Immature natural killer cell (primary cell): ENCODE data around the gene SORCS2. TPM values are rescaled to one million over a fixed set of nuclear protein-coding genes. Genes with fewer than 3 reads are reported as not detected.

Experiments used
- DNase-seq, 3 donors: peaks; one replicate each; pipeline ENCODE4 v3.0.0; 2022; ENCODE audit warnings: mixed read lengths in 1 of 3
- H3K27ac Mint-ChIP-seq, 6 donors: one replicate each; pipeline ENCODE4 v1.8.0; 2020; ENCODE audit warnings: mixed read lengths in 6 of 6, mild to moderate bottlenecking in 5 of 6, inconsistent platforms in 4 of 6, moderate library complexity in 3 of 6
- H3K27me3 Mint-ChIP-seq, 3 donors: one replicate each; pipeline ENCODE4 v1.8.0; 2020 to 2021; ENCODE audit warnings: low read depth in 3 of 3, mild to moderate bottlenecking in 3 of 3, mixed read lengths in 3 of 3, moderate library complexity in 3 of 3, inconsistent platforms in 1 of 3
- H3K36me3 Mint-ChIP-seq, 3 donors: one replicate each; pipeline ENCODE4 v1.8.0; 2020; ENCODE audit warnings: mixed read lengths in 3 of 3, inconsistent platforms in 2 of 3, mild to moderate bottlenecking in 2 of 3
- H3K4me1 Mint-ChIP-seq, 2 donors: one replicate each; pipeline ENCODE4 v1.8.0; 2020; ENCODE audit warnings: inconsistent platforms in 2 of 2, mild to moderate bottlenecking in 2 of 2, mixed read lengths in 2 of 2, moderate library complexity in 1 of 2
- H3K4me3 Mint-ChIP-seq, 5 donors: one replicate each; pipeline ENCODE4 v1.8.0; 2020; ENCODE audit warnings: mild to moderate bottlenecking in 5 of 5, mixed read lengths in 5 of 5, inconsistent platforms in 3 of 5, moderate library complexity in 3 of 5
- H3K9me3 Mint-ChIP-seq, 6 donors: one replicate each; pipeline ENCODE4 v1.8.0; 2020; ENCODE audit warnings: mild to moderate bottlenecking in 6 of 6, mixed read lengths in 6 of 6, inconsistent platforms in 4 of 6, moderate library complexity in 3 of 6
- polyA plus RNA-seq, 3 donors: library from polyadenylated mRNA; unstranded; fragments of 300-500 nt; fragmentation: Illumina TruSeq; gene quantifications; one replicate each; pipeline ENCODE4 v1.2.3, GENCODE V29; 2021

SORCS2 gene
- polyA plus RNA-seq, 3 donors from 2014 or later = 0.04 to 0.16 TPM; not detected in 1

DNA sequence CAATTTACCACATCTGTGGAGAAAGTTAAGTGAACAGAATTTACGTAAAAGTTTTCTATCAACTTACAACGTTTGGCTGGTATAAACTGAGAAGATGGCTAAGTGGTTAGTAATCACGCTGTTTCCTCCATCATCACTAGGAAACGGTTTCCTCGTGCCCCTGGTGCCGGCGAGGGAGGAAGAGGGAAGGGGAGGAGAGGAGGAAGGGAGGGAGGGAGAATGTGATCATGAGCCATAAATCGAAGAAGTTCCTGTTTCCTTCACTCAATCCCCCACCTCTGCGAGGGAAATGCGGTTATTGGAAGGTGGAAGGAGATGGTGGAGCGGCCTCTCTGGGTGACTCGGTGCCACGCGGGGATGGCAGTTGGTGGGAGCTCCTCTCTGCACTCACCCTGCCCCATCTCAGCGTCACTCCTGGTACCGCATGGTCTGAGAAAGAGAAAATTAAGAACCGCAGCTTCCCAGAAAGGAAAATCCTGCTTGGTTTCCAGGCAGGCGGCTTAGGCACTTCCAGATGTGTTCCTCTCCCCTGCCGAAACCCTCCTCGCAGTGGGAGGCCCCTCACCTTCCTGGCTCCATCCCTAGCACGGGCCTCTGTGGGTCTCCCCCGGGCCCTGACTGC is 530.5 kb downstream of the SORCS2 start:
- H3K36me3 Mint-ChIP-seq = no peaks in the 10 kb centered on the region
- no peak overlapping the region for H3K4me3 Mint-ChIP-seq
- peak overlapping the region in 2 of 6 donors; percentile 10 to 69 for H3K27ac Mint-ChIP-seq
- DNase-seq = no peak
- H3K4me1 Mint-ChIP-seq = peaks cover 10 to 16% of the 10 kb centered on the region in 2 donors
- H3K27me3 Mint-ChIP-seq = peaks cover 15 to 16% (median 16%) of the 10 kb centered on the region in 3 donors
- peaks cover 0 to 1% (median 0%) of the 10 kb centered on the region in 6 donors for H3K9me3 Mint-ChIP-seq

DNA sequence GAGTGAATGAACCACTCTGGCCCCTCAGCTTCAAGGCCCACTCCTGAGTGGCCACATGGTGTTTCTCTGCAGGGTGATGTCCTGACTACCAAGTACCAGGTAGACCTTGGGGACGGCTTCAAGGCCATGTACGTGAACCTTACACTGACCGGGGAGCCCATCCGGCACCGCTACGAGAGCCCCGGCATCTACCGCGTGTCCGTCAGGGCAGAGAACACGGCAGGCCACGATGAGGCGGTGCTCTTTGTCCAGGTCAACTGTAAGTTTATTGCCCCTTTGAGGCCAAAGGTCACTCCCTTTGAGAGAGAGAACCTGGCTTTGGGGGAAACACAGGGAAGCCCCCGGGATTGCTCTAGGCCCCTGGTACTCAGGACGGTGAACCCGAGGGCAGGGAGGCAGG is 531.3 kb downstream of the SORCS2 start:
- no peak overlapping the region for H3K4me3 Mint-ChIP-seq
- H3K36me3 Mint-ChIP-seq = no peaks in the 10 kb centered on the region
- peaks cover 14 to 16% (median 15%) of the 10 kb centered on the region in 3 donors for H3K27me3 Mint-ChIP-seq
- peak overlapping the region in 1 of 6 donors; percentile 53 for H3K27ac Mint-ChIP-seq
- peaks cover 7 to 8% of the 10 kb centered on the region in 2 donors for H3K4me1 Mint-ChIP-seq
- H3K9me3 Mint-ChIP-seq = peaks cover 0 to 1% (median 0%) of the 10 kb centered on the region in 6 donors
- DNase-seq = no peak

DNA sequence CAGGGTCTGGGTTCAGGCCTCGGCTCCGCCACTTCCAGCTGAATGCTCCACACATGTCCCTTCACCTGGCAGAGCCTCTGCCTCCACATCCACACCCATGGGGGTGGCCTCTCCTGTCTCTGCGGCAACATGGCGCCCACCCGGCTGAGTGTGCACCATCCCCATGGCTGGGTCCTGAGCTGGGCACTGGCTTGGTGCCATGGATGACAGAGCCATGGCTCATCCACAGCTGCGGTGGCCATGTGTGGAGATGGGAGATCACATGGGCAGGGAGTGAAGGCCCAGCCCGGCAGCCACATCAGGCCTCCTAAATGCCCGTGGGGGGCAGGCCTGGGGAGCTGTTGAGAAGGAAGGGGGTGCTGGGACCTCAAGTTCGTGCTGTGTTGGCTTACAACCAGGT is 533.6 kb downstream of the SORCS2 start:
- Mint-ChIP-seq H3K4me3 (no peak overlapping the region), H3K4me1 (peaks cover 0 to 4% of the 10 kb centered on the region in 2 donors), H3K36me3 (peaks cover 0 to 7% (median 0%) of the 10 kb centered on the region in 3 donors), H3K27ac (no peak overlapping the region), H3K9me3 (peaks cover 0 to 1% (median 0%) of the 10 kb centered on the region in 6 donors), H3K27me3 (peaks cover 4 to 16% (median 8%) of the 10 kb centered on the region in 3 donors)
- DNase-seq = no peak

DNA sequence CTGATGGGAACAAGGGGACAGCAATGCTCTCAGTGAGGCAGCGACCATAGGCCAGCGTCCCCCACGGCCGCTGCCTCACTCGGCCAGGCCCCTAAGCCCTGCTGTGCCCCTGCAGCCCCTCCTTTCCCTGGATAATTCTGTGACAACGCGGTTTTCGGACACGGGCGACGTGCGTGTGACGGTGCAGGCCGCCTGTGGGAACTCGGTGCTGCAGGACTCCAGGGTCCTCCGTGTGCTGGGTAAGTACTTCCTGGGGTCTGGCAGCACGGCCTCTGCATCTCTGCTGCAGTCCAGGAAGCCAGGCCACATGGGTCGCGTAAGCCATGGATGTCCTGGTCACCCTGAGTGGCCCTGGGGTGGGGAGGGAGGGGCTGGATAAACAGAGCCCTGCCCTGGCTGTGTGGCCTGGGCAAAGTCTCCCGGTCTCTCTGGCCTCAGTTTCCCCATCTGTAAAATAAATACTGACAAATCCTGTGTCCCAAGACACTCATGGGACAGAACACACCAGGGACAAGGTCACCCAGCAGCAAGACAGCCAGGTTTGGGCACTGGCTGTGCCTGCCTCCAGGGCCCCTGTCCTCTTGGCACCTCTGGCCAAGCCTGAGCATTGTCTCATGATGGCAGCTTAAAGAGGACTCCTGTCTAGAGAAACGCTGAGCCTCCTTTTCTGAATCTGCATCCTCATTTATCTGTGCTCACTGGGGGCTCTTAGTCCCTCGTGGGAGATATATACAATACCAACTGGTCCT is 534.5 kb downstream of the SORCS2 start:
- DNase-seq = no peak
- peaks cover 0 to 7% (median 0%) of the 10 kb centered on the region in 3 donors for H3K36me3 Mint-ChIP-seq
- H3K27me3 Mint-ChIP-seq = peaks cover 4 to 13% (median 8%) of the 10 kb centered on the region in 3 donors
- H3K4me1 Mint-ChIP-seq = peaks cover 0 to 4% of the 10 kb centered on the region in 2 donors
- H3K27ac Mint-ChIP-seq = no peak overlapping the region
- H3K9me3 Mint-ChIP-seq = peaks cover 0 to 1% (median 0%) of the 10 kb centered on the region in 6 donors
- H3K4me3 Mint-ChIP-seq = no peak overlapping the region

DNA sequence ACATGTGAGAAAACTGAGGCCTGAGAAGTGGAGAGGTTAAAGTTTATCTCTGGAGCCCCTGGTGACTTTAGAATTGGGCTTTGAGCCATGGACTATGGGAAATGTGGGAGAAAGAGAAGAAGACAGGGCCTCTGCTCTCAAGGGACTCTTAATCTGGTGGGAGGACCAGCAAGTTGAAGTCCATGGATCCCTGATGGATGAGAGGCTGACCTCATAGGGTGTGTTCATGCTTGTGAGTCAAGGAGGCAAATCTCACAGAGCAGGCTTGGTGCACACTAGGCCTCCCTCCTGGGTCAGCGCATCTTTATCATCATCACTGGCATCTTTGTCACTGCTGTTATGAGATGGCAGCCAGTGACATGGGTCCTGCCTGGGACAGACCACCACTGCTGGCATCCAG is 535.4 kb downstream of the SORCS2 start:
- DNase-seq = no peak
- Mint-ChIP-seq H3K27ac (no peak overlapping the region), H3K9me3 (peaks cover 0 to 1% (median 0%) of the 10 kb centered on the region in 6 donors), H3K4me1 (peaks cover 0 to 4% of the 10 kb centered on the region in 2 donors), H3K36me3 (peaks cover 0 to 7% (median 0%) of the 10 kb centered on the region in 3 donors), H3K27me3 (peaks cover 1 to 13% (median 2%) of the 10 kb centered on the region in 3 donors), H3K4me3 (no peak overlapping the region)

DNA sequence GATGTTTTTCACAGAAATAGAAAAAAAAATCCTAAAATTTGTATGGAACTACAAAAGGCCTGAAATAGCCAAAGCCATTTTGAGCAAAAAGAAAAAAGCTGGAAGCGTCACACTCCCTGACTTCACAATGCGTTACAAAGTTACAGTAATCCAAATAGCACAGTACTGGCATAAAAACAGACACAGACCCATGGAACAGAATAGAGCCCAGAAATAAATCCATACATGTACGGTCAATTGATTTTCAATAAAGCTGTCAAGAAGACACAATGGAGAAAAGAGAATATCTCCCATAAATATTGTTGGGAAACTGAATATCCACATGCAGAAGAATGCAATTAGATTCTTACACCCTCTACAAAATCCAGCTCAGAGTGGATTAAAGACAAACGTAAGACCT is 539.1 kb downstream of the SORCS2 start:
- H3K36me3 Mint-ChIP-seq = peaks cover 0 to 7% (median 0%) of the 10 kb centered on the region in 3 donors
- H3K9me3 Mint-ChIP-seq = no peaks in the 10 kb centered on the region
- no peak for DNase-seq
- no peak overlapping the region for H3K4me3 Mint-ChIP-seq
- peaks cover 0 to 5% (median 0%) of the 10 kb centered on the region in 3 donors for H3K27me3 Mint-ChIP-seq
- H3K27ac Mint-ChIP-seq = no peak overlapping the region
- no peaks in the 10 kb centered on the region for H3K4me1 Mint-ChIP-seq

DNA sequence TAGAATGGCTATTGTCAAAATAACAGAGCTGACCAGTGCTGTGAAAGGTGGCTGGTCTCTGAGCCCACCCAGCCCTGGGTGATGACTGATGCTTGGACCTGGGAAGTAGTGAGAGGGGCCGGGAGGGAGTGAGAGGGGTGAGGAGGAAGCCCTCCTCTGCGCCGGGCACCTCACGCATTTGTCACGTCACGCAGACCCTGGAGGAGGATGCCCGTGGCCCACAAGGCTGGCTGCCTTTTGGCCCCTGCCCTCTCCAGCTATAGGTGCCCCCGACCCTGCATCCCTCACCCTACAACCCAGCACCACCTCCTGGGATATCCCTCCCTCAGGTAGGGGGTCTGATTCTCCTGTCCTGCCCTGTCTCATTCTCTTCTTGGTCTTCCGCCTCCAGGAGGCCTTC is 539.9 kb downstream of the SORCS2 start:
- no peaks in the 10 kb centered on the region for H3K9me3 Mint-ChIP-seq
- no peaks in the 10 kb centered on the region for H3K4me1 Mint-ChIP-seq
- H3K4me3 Mint-ChIP-seq = no peak overlapping the region
- H3K27ac Mint-ChIP-seq = no peak overlapping the region
- H3K27me3 Mint-ChIP-seq = peaks cover 0 to 2% (median 0%) of the 10 kb centered on the region in 3 donors
- peaks cover 0 to 7% (median 0%) of the 10 kb centered on the region in 3 donors for H3K36me3 Mint-ChIP-seq
- DNase-seq = no peak

DNA sequence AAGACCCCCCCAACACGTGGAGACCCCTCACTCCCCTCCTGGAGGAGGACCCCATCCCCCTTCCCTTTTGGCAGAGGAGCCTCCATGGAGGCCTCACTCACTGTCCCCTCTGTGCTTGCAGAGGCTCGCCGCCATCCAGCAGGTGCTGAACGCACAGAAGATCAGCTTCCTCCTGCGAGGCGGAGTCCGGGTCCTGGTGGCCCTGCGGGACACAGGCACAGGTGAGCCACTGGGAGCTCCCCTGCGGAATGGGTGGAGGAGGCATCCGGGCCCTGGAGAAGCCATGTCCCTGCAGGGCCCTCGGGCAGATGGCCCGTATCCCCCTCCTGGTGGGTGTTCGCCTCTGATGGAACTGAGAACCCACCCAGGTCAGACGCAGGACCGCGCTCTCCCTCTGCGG is 540.9 kb downstream of the SORCS2 start:
- Mint-ChIP-seq H3K27ac (no peak overlapping the region), H3K4me1 (no peaks in the 10 kb centered on the region), H3K27me3 (peaks cover 0 to 2% (median 0%) of the 10 kb centered on the region in 3 donors), H3K36me3 (peaks cover 0 to 7% (median 0%) of the 10 kb centered on the region in 3 donors), H3K9me3 (no peaks in the 10 kb centered on the region), H3K4me3 (no peak overlapping the region)
- DNase-seq = no peak

DNA sequence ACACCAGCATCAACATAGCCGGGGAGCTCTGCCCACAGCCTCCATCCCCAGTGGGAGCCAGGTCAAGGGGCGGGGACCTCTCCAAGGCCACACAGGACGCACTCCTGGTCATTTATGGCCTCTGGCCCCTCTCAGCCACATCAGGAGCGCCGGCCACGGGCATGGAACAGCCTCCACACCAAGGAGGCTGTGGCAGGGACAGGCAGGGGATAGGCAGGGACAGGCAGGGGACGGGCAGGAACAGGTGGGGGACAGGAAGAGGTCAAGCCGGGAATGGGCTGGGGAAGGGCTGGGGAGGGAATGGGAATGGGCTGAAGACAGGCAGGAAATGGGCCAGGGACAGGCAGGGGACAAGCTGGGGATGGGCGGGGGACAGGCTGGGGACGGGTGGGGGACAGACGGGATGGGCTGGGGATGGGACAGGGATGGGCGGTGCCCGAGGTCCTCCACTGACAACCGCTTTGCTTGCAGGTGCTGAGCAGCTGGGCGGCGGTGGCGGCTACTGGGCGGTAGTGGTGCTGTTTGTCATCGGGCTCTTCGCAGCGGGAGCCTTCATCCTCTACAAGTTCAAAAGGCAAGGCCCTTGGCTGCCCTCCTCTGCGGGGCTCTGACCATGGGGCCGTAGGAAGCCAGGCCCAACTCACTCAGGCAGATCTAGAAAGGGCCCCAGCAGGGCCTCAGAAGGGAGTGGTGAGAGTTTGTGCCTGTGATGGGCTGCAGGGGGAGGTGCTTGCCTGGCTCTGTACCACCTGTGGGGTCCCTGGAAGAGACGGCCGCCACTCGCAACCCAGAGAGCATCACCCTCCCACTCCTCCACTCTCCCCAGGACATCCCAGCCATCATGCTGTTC is 541.7 kb downstream of the SORCS2 start:
- Mint-ChIP-seq H3K27ac (no peak overlapping the region), H3K9me3 (no peaks in the 10 kb centered on the region), H3K36me3 (peaks cover 0 to 7% (median 0%) of the 10 kb centered on the region in 3 donors), H3K4me1 (no peaks in the 10 kb centered on the region), H3K27me3 (peaks cover 0 to 1% (median 0%) of the 10 kb centered on the region in 3 donors), H3K4me3 (no peak overlapping the region)
- DNase-seq = no peak

DNA sequence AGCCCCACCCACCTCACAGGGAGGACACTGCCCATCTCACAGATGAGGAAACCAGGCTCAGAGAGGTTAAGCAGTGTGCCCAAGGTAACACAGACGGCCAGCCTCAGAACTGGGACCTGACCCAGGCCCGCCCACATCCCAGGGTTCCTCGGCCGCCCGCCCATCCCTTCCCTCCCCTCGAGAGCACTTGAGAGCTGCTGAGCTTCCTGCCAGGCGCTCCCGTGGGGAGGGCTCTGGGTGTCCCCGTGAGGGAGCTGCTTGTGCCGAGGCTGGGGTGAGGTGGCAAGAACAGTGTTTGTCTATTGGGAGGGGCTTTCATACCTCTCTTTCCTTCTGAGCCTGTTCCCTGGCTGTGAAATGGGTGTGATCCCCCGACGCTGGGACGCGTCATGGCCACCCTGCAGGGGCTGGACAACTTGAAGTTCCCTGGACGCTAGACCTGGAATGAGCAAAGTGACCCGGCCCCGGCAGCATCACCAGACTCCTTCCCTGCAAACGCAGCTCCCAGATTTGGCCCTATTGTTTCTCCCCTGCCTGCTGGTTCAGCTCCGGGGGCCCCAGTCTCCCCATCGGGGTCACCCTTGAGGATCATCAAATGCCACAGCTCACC is 542.4 kb downstream of the SORCS2 start:
- DNase-seq = no peak
- Mint-ChIP-seq H3K4me1 (no peaks in the 10 kb centered on the region), H3K9me3 (no peaks in the 10 kb centered on the region), H3K36me3 (peaks cover 0 to 7% (median 0%) of the 10 kb centered on the region in 3 donors), H3K27ac (no peak overlapping the region), H3K4me3 (no peak overlapping the region), H3K27me3 (peaks cover 0 to 1% (median 0%) of the 10 kb centered on the region in 3 donors)

DNA sequence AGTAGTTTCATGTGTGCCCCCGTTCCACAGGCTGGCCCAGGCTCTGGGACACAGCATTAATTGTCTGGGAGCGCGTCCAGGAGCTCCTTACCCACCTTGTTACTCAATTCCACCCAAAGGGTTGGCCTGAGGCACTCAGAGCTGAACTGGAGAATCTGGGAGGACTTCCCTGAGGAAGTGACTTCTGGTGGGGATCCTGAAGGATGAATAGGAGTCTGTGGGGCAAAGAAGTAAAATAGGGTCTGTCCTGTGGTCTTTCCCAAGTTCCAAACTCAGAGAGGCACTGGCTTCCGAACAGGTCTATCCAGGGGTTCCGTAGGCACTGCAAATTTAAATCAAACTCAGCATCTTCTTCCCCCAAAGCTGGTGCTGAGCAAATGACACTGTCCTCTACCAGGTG is 543.1 kb downstream of the SORCS2 start:
- H3K27ac Mint-ChIP-seq = no peak overlapping the region
- peaks cover 0 to 4% (median 0%) of the 10 kb centered on the region in 3 donors for H3K36me3 Mint-ChIP-seq
- H3K4me1 Mint-ChIP-seq = no peaks in the 10 kb centered on the region
- no peak overlapping the region for H3K4me3 Mint-ChIP-seq
- DNase-seq = no peak
- no peaks in the 10 kb centered on the region for H3K9me3 Mint-ChIP-seq
- peaks cover 0 to under 1% (median 0%) of the 10 kb centered on the region in 3 donors for H3K27me3 Mint-ChIP-seq

DNA sequence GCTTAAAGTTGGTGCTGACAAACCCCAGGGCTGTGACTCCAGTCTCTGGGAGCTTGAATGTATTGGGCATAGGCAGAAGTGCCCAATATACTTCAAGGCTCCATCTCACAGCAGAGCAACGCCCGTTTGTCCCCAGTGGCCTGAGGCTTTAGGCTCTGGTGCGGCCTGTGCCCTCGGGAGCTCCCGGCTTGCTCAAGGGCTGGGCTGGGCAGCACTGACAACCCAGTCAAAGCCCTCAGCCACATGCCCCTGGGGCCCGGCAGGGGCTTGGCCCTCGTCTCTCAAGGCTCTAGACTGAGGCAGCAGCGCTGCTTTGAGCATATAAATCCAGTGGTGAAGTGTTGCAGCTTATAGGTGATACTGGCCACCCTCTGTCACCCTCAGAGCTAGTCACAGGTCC is 543.6 kb downstream of the SORCS2 start:
- Mint-ChIP-seq H3K4me3 (no peak overlapping the region), H3K27ac (no peak overlapping the region), H3K9me3 (no peaks in the 10 kb centered on the region), H3K4me1 (no peaks in the 10 kb centered on the region), H3K36me3 (no peaks in the 10 kb centered on the region), H3K27me3 (no peaks in the 10 kb centered on the region)
- no peak for DNase-seq
